Nephron (organoid): ENCODE measurements around the gene DMXL1.

Experiments
- H3K27ac Mint-ChIP-seq, 3 experiments: 2 replicates each; pipeline ENCODE4 v1.8.0; 2020; ENCODE audit warnings: mixed read lengths in 3 of 3, mild to moderate bottlenecking in 2 of 3, moderate library complexity in 1 of 3
- H3K27me3 Mint-ChIP-seq: 2 replicates; pipeline ENCODE4 v1.8.0; 2021; ENCODE audit warnings: low read depth, mild to moderate bottlenecking, moderate library complexity, mixed read lengths
- H3K36me3 Mint-ChIP-seq: 2 replicates; pipeline ENCODE4 v1.8.0; 2020; ENCODE audit warnings: low read depth, mixed read lengths
- H3K4me1 Mint-ChIP-seq: 2 replicates; pipeline ENCODE4 v1.8.0; 2020; ENCODE audit warnings: mixed read lengths
- H3K4me3 Mint-ChIP-seq, 3 experiments: 2 replicates each; pipeline ENCODE4 v1.8.0; 2020; ENCODE audit warnings: mild to moderate bottlenecking in 3 of 3, mixed read lengths in 3 of 3, moderate library complexity in 2 of 3
- H3K9me3 Mint-ChIP-seq: 2 replicates; pipeline ENCODE4 v1.8.0; 2020; ENCODE audit warnings: mixed read lengths
- TF ChIP-seq, protein P1 (sequence below), 3 experiments: fragments of 200-600 bp; sonication (generic); IDR thresholded peaks; one replicate each; pipeline ENCODE4 v1.5.0; 2021; ENCODE audit warnings: antibody characterized with exemption in 3 of 3; ENCODE audit not compliant: unreplicated experiment in 3 of 3

Gene DMXL1, protein sequence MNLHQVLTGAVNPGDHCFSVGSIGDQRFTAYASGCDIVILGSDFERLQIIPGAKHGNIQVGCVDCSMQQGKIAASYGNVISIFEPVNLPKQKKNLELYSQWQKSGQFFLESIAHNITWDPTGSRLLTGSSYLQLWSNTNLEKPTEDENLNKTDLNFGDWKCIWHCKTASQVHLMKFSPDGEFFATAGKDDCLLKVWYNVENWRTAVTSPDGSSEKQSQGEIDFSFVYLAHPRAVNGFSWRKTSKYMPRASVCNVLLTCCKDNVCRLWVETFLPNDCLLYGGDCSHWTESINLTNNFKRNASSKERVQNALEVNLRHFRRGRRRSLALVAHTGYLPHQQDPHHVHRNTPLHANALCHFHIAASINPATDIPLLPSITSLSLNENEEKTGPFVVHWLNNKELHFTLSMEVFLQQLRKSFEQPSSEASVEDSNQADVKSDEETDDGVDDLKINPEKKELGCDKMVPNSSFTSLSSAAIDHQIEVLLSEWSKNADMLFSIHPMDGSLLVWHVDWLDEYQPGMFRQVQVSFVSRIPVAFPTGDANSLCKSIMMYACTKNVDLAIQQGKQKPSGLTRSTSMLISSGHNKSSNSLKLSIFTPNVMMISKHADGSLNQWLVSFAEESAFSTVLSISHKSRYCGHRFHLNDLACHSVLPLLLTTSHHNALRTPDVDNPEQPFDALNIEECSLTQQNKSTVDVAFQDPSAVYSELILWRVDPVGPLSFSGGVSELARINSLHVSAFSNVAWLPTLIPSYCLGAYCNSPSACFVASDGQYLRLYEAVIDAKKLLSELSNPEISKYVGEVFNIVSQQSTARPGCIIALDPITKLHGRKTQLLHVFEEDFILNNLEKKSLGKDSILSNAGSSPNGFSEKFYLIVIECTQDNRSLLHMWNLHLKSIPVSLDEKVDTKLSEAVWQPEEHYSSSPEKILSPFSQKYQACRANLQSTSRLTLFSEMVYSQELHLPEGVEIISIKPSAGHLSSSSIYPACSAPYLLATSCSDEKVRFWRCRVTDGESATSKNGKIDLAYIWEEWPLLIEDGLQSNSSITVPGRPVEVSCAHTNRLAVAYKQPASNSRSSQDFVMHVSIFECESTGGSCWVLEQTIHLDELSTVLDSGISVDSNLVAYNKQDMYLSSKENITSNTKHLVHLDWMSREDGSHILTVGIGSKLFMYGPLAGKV (N-terminal part only)

DNA sequence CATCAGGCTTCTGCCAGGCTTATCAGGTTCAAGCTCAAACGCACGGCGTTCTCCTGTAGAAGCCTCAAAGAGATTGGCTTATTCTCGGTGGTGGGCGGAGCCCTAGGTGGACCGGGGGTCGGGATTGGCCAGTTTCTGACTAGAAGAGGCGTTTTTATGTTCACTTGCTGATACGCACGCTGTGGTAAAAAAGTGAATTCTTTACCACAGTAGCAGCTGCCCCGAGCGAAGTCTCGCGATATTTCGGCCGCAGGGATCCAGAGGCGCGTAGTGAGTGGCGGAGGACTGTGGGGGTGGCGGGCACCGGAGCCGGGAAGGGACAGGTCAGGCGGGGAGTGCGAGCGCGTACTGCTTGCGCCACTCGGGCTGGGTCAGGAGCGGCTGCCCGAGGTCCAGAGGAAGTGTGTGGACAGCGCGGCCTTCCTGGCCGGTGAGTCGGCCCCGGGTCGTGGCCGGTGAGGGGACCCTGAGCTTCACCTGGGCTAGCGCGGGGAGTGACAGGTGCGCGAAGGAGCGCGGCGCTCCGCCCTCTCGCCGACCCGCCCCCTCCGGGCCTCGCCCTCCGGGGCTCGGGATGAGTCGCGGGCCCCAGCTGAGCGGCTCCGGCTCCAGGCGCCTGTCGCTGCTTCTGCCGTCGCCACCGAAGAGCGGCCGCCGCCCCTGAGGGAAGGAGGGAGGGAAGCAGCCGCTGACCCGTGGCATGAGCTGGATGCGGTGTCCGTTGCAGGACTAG is at the start of gene DMXL1:
Gene DMXL1 (plus strand): TSS at position 260 of the 733 bp plus-strand sequence. CDS start 483 bp downstream, outside the sequence.
- H3K4me3 Mint-ChIP-seq, result peak within 1 kb of the TSS; percentile 98 to 100 (median 99)
- H3K4me1 Mint-ChIP-seq, result peaks cover 29% of the 10 kb centered on the region
- TF ChIP-seq, protein P1, sequence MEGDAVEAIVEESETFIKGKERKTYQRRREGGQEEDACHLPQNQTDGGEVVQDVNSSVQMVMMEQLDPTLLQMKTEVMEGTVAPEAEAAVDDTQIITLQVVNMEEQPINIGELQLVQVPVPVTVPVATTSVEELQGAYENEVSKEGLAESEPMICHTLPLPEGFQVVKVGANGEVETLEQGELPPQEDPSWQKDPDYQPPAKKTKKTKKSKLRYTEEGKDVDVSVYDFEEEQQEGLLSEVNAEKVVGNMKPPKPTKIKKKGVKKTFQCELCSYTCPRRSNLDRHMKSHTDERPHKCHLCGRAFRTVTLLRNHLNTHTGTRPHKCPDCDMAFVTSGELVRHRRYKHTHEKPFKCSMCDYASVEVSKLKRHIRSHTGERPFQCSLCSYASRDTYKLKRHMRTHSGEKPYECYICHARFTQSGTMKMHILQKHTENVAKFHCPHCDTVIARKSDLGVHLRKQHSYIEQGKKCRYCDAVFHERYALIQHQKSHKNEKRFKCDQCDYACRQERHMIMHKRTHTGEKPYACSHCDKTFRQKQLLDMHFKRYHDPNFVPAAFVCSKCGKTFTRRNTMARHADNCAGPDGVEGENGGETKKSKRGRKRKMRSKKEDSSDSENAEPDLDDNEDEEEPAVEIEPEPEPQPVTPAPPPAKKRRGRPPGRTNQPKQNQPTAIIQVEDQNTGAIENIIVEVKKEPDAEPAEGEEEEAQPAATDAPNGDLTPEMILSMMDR (IDR thresholded peaks at IDR 0.05; ENCODE audit: unreplicated experiment in 3 of 3), result no peak
- peaks cover 3% of the 10 kb centered on the region for H3K36me3 Mint-ChIP-seq
- H3K9me3 Mint-ChIP-seq, result no peaks in the 10 kb centered on the region
- H3K27me3 Mint-ChIP-seq, result no peaks in the 10 kb centered on the region
- H3K27ac Mint-ChIP-seq, result peak within 1 kb of the TSS; percentile 95 to 98 (median 97)

DNA sequence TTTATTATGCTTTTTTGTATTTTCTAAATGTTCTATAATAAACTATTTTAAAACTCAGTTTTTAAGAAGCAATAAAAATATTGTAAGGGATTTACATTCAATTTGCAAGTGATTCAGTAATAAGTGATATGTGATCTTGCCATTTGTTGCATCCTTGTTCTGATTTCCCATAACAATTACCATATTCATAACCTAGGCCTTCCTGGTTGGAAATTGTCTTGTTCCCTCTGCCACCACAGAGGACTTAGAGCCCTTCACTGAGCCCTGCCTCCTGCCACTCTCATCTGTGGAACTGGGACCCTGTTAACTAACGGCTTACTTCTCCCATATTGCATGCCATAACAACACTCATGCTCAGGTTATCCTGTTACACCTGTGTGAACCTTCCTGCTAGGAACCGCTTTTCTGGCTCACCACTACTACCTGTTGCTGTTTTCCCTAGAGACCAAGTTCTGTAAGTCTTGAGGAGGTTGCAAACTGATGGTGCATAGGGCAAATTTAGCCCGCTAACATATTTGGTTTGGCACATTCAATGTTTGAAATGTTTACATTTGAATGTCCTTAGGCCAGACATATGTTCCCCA is 49.6 kb upstream of the DMXL1 start:
- no peaks in the 10 kb centered on the region for H3K27me3 Mint-ChIP-seq
- no peak overlapping the region for H3K4me3 Mint-ChIP-seq
- H3K4me1 Mint-ChIP-seq, result no peaks in the 10 kb centered on the region
- H3K9me3 Mint-ChIP-seq, result peaks cover 3% of the 10 kb centered on the region
- TF ChIP-seq, protein P1 (IDR thresholded peaks at IDR 0.05; ENCODE audit: unreplicated experiment in 3 of 3), result no peak
- H3K27ac Mint-ChIP-seq, result no peak overlapping the region
- H3K36me3 Mint-ChIP-seq, result no peaks in the 10 kb centered on the region

DNA sequence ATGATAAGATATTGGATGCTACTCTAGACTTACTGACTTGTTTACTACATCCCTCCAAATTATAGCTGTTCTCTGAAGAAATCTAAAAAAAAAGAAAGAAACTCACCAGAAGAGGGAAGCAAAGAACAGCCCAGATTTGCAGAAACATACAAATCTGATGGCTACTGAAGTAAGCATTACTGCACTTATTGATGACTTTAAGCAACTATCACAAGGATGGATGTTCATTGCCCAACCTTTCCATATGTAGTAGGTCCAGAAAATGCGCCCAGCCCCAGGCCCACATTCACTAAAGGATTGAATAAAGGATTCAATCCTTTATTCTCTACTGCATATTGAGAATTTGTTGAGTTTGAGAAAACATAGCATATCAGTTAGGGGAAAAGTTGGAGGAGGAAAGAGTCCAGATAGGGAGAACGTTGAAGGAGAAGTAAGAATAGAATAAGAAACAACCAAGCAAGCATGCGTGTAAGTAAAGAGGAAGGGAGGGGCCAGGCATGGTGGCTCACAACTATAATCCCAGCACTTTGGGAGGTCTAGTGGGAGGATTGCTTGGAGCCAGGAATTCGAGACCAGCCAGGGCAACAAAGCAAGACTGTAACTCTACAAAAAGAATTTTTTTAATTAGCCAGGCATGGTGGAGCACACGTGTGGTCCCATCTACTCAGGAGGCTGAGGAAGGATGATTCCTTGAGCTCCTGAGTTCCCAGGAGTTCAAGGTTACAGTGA is 48.7 kb upstream of the DMXL1 start:
- Mint-ChIP-seq H3K4me3 (no peak overlapping the region), H3K9me3 (peaks cover 3% of the 10 kb centered on the region), H3K36me3 (no peaks in the 10 kb centered on the region), H3K27ac (no peak overlapping the region), H3K4me1 (no peaks in the 10 kb centered on the region), H3K27me3 (no peaks in the 10 kb centered on the region)
- TF ChIP-seq, protein P1 (IDR thresholded peaks at IDR 0.05; ENCODE audit: unreplicated experiment in 3 of 3), result peak; percentile 39 to 41 (median 40)

DNA sequence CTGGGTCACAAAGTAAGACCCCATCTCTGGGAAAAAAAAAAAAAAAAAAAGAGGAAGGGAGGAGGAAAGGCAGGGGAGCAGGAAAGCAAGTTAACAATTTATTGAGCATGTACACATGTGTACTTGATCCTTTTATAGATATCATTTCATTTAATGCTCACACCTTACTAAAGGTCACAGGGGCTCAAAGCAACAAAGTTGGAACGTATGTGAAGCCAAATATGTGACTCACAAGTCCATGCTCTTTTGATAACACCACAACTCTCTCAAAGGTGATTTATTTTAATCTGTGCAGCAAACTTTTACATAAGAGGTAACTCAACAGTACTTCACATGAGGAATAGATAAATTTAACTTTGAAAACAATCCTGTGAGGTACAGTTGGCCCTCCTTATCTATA is 48.1 kb upstream of the DMXL1 start:
- H3K27me3 Mint-ChIP-seq, result no peaks in the 10 kb centered on the region
- TF ChIP-seq, protein P1 (IDR thresholded peaks at IDR 0.05; ENCODE audit: unreplicated experiment in 3 of 3), result no peak
- H3K4me1 Mint-ChIP-seq, result no peaks in the 10 kb centered on the region
- H3K36me3 Mint-ChIP-seq, result no peaks in the 10 kb centered on the region
- H3K9me3 Mint-ChIP-seq, result peaks cover 3% of the 10 kb centered on the region
- H3K27ac Mint-ChIP-seq, result no peak overlapping the region
- H3K4me3 Mint-ChIP-seq, result no peak overlapping the region
